K562 (cell line): ENCODE results near the gene AP1G2. TPM values are rescaled to one million over a fixed set of nuclear protein-coding genes. Genes with fewer than 3 reads are reported as not detected.

Experiments
- ATAC-seq: fragments of 200-7000 bp; cut with Tn5 transposase; 3 replicates; pipeline ENCODE4 v1.9.1; 2020; ENCODE audit warnings: moderate library complexity
- BruUV-seq: library from RNA; stranded (reverse); fragments of 400-500 nt; replicated peaks from 2 replicates; lab custom pipeline; 2021; lab: Mats Ljungman, UMichigan
- CTCF ChIA-PET: fragments of 300-600 bp; formaldehyde crosslinking; extraction: SDS; loops from one replicate; lab custom pipeline; 2021; ENCODE audit warnings: low intra/inter-chr PET ratio; lab: Yijun Ruan, JAX
- POLR2A ChIA-PET: fragments of 300-600, 350-650 bp; sonication (Branson Sonifier 250); formaldehyde crosslinking; extraction: SDS; loops from one replicate; lab custom pipeline; 2021; ENCODE audit warnings: antibody characterized with exemption, inconsistent platforms; lab: Yijun Ruan, JAX
- DNase-seq, 4 experiments: peaks; one replicate each; pipeline versions ENCODE4 v3.0.0 to v3.0.0-alpha.2; 2011 to 2018; ENCODE audit warnings: low spot score in 3 of 4, mixed read lengths in 3 of 4; ENCODE audit errors: extremely low read depth in 1 of 4
- FAIRE-seq: peaks from 2 replicates; lab custom pipeline; 2011; peaks lifted over from hg19 to GRCh38; lab: Jason Lieb, UNC
- H2AFZ ChIP-seq: 2 replicates; pipeline ENCODE4 v1.6.0; 2011; ENCODE audit warnings: low read depth, low read length, control low read depth, inconsistent platforms
- H3K27ac ChIP-seq: fragments of 200-600 bp; 3 replicates; pipeline ENCODE4 v1.8.0; 2011; ENCODE audit warnings: low read depth, mild to moderate bottlenecking, control low read depth, inconsistent platforms, low read length, moderate library complexity, mixed read lengths; ENCODE audit errors: extremely low read depth
- H3K27me3 ChIP-seq, 2 experiments: fragments of 300-600 bp in 1 of 2; 2 replicates in 1 of 2; 3 replicates in 1 of 2; pipeline versions ENCODE4 v1.6.0 to v1.8.0; 2011; ENCODE audit warnings: inconsistent platforms in 2 of 2, low read length in 2 of 2, mild to moderate bottlenecking in 1 of 2, mixed read lengths in 1 of 2, moderate library complexity in 1 of 2; ENCODE audit not compliant: control insufficient read depth in 2 of 2, insufficient read depth in 2 of 2
- H3K36me3 ChIP-seq: fragments of 300-600 bp; 3 replicates; pipeline ENCODE4 v1.8.0; 2011; ENCODE audit warnings: mild to moderate bottlenecking, low read length, inconsistent platforms; ENCODE audit not compliant: control insufficient read depth, insufficient read depth
- H3K4me1 ChIP-seq, 2 experiments: fragments of 200-600 bp in 1 of 2; replicated peaks in 1 of 2; 2 replicates in 1 of 2; 3 replicates in 1 of 2; pipeline versions ENCODE4 v1.5.1 to v1.8.0; 2011; ENCODE audit warnings: inconsistent platforms in 2 of 2, low read length in 2 of 2, mild to moderate bottlenecking in 1 of 2, mixed read lengths in 1 of 2, moderate library complexity in 1 of 2; ENCODE audit not compliant: control insufficient read depth in 2 of 2, insufficient read depth in 2 of 2
- H3K4me2 ChIP-seq: 2 replicates; pipeline ENCODE4 v1.6.1; 2011; ENCODE audit warnings: low read length, control low read depth, inconsistent platforms, mixed read lengths; ENCODE audit not compliant: insufficient read depth
- H3K4me3 ChIP-seq: fragments of 200-600 bp; sonication (generic), shearing (Covaris generic); 2 replicates; pipeline ENCODE4 v1.5.1; 2016; ENCODE audit warnings: control low read depth, inconsistent platforms
- H3K79me2 ChIP-seq: fragments of 200-600 bp; 3 replicates; pipeline ENCODE4 v1.8.0; 2011; ENCODE audit warnings: low read length, inconsistent platforms; ENCODE audit not compliant: control insufficient read depth, insufficient read depth
- H3K9ac ChIP-seq, 2 experiments: 2 replicates each; pipeline versions ENCODE4 v1.6.0 to v1.6.1; 2011; ENCODE audit warnings: low read depth in 2 of 2, low read length in 2 of 2, control low read depth in 1 of 2, inconsistent platforms in 1 of 2, mild to moderate bottlenecking in 1 of 2, mixed read lengths in 1 of 2; ENCODE audit not compliant: insufficient read depth in 1 of 2
- H3K9me1 ChIP-seq: one replicate; pipeline ENCODE4 v1.6.0; 2011; ENCODE audit warnings: inconsistent platforms, mild to moderate bottlenecking, low read length, moderate library complexity; ENCODE audit not compliant: control insufficient read depth, insufficient read depth
- H3K9me3 ChIP-seq: replicated peaks from 2 replicates; pipeline ENCODE4 v1.5.1; 2011; ENCODE audit warnings: low read depth, low read length, inconsistent platforms; ENCODE audit not compliant: control insufficient read depth, insufficient read depth
- H4K20me1 ChIP-seq: replicated peaks from 2 replicates; pipeline ENCODE4 v1.6.1; 2011; ENCODE audit warnings: low read length, inconsistent platforms, mixed read lengths; ENCODE audit not compliant: control insufficient read depth, insufficient read depth
- CREB1 ChIP-seq, 2 experiments: sonication (generic) in 1 of 2; formaldehyde crosslinking in 1 of 2; IDR thresholded peaks; 2 replicates each; pipeline versions ENCODE4 v1.6.1 to v1.8.0; 2012 to 2022; ENCODE audit warnings: inconsistent platforms in 1 of 2, mild to moderate bottlenecking in 1 of 2, missing genetic modification reagents in 1 of 2, moderate library complexity in 1 of 2
- ELF1 ChIP-seq: fragments of 200-800 bp; sonication (Bioruptor generic); IDR thresholded peaks from 2 replicates; pipeline ENCODE4 v1.6.1; 2016; ENCODE audit warnings: missing genetic modification characterization, missing compliant biosample characterization
- ERF ChIP-seq: fragments of 450-650 bp; formaldehyde crosslinking; IDR thresholded peaks from 2 replicates; pipeline ENCODE4 v1.4.0; 2020; ENCODE audit warnings: mild to moderate bottlenecking, mixed read lengths
- HMG20B ChIP-seq: fragments of 250-450 bp; sonication (Bioruptor Pico); IDR thresholded peaks from 2 replicates; pipeline ENCODE4 v1.5.0; 2021; ENCODE audit warnings: mild to moderate bottlenecking
- MCM3 ChIP-seq: fragments of 450-650 bp; IDR thresholded peaks from 2 replicates; pipeline ENCODE4 v1.6.1; 2016
- NR2F6 ChIP-seq: fragments of 450-650 bp; formaldehyde crosslinking; IDR thresholded peaks from 2 replicates; pipeline ENCODE4 v1.4.0; 2020; ENCODE audit warnings: mild to moderate bottlenecking
- POLR2B ChIP-seq: fragments of 450-650 bp; IDR thresholded peaks from 2 replicates; pipeline ENCODE4 v1.6.1; 2018; ENCODE audit warnings: low read depth; ENCODE audit not compliant: partially characterized antibody
- PURB ChIP-seq: sonication (generic); formaldehyde crosslinking; IDR thresholded peaks from 2 replicates; pipeline ENCODE4 v1.9.0; 2021; ENCODE audit warnings: low read depth, mild to moderate bottlenecking, missing genetic modification reagents
- SAP30 ChIP-seq: fragments of 200-600 bp; sonication (generic); IDR thresholded peaks from 2 replicates; pipeline ENCODE4 v1.6.1; 2012; ENCODE audit warnings: borderline replicate concordance, low read depth, mild to moderate bottlenecking, moderate library complexity, low read length, control low read depth, inconsistent platforms; ENCODE audit not compliant: insufficient read depth, poor library complexity, severe bottlenecking
- ZNF347 ChIP-seq: fragments of 450-650 bp; formaldehyde crosslinking; IDR thresholded peaks from 2 replicates; pipeline ENCODE4 v1.4.0; 2020; ENCODE audit warnings: low read depth, mild to moderate bottlenecking, moderate library complexity
- ZNF644 ChIP-seq: fragments of 200-800 bp; sonication (Bioruptor generic); IDR thresholded peaks from 2 replicates; pipeline ENCODE4 v1.6.1; 2016; ENCODE audit warnings: low read depth, missing genetic modification characterization, missing compliant biosample characterization
- WGBS: fragments of 100-300 bp; shearing (Covaris generic); methylation state at CpG from one replicate; pipeline ENCODE4 v1.1.6; 2016; ENCODE audit warnings: low coverage, mixed read lengths; ENCODE audit not compliant: insufficient coverage; ENCODE audit errors: missing lambda C conversion rate; 5-methylcytosine and 5-hydroxymethylcytosine counted together
- in situ Hi-C: fragments of 300-500 bp; cut with MboI; formaldehyde crosslinking; loops from 4 replicates; pipeline ENCODE4 v1.15.0; 2018; ENCODE audit warnings: inconsistent platforms, mixed read lengths
- intact Hi-C: fragments of 100-400 bp; cut with micrococcal nuclease; formaldehyde crosslinking; loops from 2 replicates; pipeline ENCODE4 v1.14.2; 2022
- polyA plus RNA-seq, 8 experiments: library from polyadenylated mRNA; depleted of rRNA in 4 of 8; stranded (reverse) in 5 of 8; unstranded in 3 of 8; fragments of >200 nt; fragmentation: Nextera tagmentation in 2 of 8; fragmentation: Illumina TruSeq in 1 of 8; extraction: Ambion mirVana in 2 of 8; extraction: Trizol in 1 of 8; gene quantifications; 2 replicates each; pipeline versions ENCODE4 v1.2.1 to v1.2.3, GENCODE V29; 2011 to 2014; ENCODE audit warnings: inconsistent platforms in 1 of 8, missing spikeins in 1 of 8
- total RNA-seq, 7 experiments: library from RNA; depleted of rRNA in 6 of 7; stranded (reverse); fragments of >200 nt in 6 of 7; fragmentation: Illumina TruSeq in 2 of 7; extraction: Trizol in 2 of 7; gene quantifications; 2 replicates each; pipeline versions ENCODE4 v1.2.1 to v1.2.3, GENCODE V29; 2011 to 2021; ENCODE audit warnings: low replicate concordance in 1 of 7
- TF ChIP-seq, protein P1 (sequence below): fragments of 450-650 bp; IDR thresholded peaks from 2 replicates; pipeline ENCODE4 v1.6.1; 2018; ENCODE audit not compliant: partially characterized antibody
- TF ChIP-seq, protein P2 (sequence below): fragments of 250-450 bp; sonication (Bioruptor Pico); IDR thresholded peaks from 2 replicates; pipeline ENCODE4 v1.9.0; 2021; ENCODE audit warnings: mild to moderate bottlenecking, inconsistent platforms

AP1G2 gene
- total and polyA plus RNA-seq, 9 of the 15 experiments (the other 6 are each of a cell fraction or from before 2014, with no cell fraction given), result 19.1 to 83.5 (median 33.3) TPM

DNA sequence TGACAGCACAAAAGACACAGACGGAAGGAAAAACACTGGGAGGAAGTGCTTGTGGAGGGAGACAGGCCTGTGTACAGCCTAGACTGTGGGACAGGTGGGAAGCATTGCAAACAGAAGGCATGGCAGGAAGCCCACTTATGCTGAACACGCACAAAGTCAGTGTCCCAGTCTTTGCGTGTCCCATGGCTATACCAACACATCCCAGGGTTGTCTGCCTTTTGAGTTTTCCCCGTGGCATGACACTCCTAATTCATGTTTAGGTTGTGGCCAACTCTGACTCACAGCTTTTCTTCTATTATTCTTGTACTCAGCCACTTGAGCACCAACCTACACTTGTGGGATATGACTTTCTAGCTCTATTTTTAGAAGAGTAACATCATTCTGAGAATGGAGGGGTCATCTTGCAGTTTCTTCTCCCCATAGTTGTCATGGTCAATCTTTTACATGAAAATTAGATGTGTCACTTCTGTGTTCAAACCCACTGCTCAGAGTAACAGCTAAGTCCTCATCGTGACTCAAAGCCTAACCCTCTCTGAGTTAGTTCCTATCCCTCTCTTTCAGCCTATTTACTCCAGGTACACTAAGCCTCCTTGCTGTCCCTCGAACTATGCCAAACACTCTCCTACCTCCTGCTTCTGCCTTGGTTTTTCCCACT, 38.5 kb upstream of the AP1G2 start (continued):
- TF ChIP-seq POLR2B (no peak), SAP30 (no peak)
- TF ChIP-seq, protein P1, sequence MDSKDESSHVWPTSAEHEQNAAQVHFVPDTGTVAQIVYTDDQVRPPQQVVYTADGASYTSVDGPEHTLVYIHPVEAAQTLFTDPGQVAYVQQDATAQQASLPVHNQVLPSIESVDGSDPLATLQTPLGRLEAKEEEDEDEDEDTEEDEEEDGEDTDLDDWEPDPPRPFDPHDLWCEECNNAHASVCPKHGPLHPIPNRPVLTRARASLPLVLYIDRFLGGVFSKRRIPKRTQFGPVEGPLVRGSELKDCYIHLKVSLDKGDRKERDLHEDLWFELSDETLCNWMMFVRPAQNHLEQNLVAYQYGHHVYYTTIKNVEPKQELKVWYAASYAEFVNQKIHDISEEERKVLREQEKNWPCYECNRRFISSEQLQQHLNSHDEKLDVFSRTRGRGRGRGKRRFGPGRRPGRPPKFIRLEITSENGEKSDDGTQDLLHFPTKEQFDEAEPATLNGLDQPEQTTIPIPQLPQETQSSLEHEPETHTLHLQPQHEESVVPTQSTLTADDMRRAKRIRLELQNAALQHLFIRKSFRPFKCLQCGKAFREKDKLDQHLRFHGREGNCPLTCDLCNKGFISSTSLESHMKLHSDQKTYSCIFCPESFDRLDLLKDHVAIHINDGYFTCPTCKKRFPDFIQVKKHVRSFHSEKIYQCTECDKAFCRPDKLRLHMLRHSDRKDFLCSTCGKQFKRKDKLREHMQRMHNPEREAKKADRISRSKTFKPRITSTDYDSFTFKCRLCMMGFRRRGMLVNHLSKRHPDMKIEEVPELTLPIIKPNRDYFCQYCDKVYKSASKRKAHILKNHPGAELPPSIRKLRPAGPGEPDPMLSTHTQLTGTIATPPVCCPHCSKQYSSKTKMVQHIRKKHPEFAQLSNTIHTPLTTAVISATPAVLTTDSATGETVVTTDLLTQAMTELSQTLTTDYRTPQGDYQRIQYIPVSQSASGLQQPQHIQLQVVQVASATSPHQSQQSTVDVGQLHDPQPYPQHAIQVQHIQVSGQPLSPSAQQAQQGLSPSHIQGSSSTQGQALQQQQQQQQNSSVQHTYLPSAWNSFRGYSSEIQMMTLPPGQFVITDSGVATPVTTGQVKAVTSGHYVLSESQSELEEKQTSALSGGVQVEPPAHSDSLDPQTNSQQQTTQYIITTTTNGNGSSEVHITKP, result no peak
- TF ChIP-seq, all 486 proteins: peak for 0

DNA sequence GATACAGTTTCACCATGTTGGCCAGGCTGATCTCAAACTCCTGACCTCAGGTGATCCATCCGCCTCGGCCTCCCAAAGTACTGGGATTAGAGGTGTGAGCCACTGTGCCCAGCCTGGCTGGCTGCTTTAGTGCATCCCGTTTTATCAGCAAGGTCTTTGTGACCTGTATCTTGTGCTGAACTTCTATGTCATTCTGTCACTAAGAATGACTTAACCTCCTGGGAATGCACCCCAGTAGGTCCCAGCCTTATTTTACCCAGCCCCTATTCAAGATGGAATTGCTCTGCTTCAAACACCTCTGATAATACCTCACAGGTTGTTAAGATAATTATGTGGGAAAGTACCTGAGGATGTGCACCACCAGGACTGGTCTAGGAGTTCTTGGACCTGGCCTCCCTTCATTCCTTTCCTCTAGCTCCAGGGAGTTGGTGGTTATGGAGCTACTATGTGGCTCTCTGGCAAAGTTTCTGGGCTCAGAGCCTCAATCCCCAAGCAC, 37.1 kb upstream of the AP1G2 start:
- DNase-seq, result no peak
- ATAC-seq, result no peak
- peaks cover 0 to 15% of the 10 kb centered on the region in 2 experiments; a peak in 2 of 5 replicates for H3K27me3 ChIP-seq
- no peaks in the 10 kb centered on the region for H4K20me1 ChIP-seq
- in situ Hi-C loops, result no loop called here
- H3K4me1 ChIP-seq, result no peaks in the 10 kb centered on the region; a peak in 1 of 5 replicates
- 0% methylated on average over 1 of the region's 3 CpGs for WGBS
- no peak overlapping the region for H3K4me3 ChIP-seq
- no peak for FAIRE-seq
- intact Hi-C loops, result no loop called here
- H3K79me2 ChIP-seq, result no peaks in the 10 kb centered on the region
- H3K4me2 ChIP-seq, result no peak overlapping the region
- CTCF ChIA-PET, result no interaction called here
- H3K36me3 ChIP-seq, result no peaks in the 10 kb centered on the region
- H3K9ac ChIP-seq, result no peak overlapping the region
- no peaks in the 10 kb centered on the region for H3K9me1 ChIP-seq
- H3K9me3 ChIP-seq, result no peaks in the 10 kb centered on the region
- no TSS peak for BruUV-seq
- H3K27ac ChIP-seq, result no peak overlapping the region
- H2AFZ ChIP-seq, result no peak overlapping the region
- POLR2A ChIA-PET, result no interaction called here
- TF ChIP-seq ZNF347 (CRISPR knock-in tag) (no peak), ELF1 (tag) (no peak), HMG20B (CRISPR knock-in tag) (no peak), CREB1 (IDR thresholded peaks at IDR 0.05) (no peak), CREB1 (CRISPR knock-in tag; IDR thresholded peaks at IDR 0.05) (no peak), MCM3 (no peak), ERF (no peak), NR2F6 (CRISPR knock-in tag) (no peak), PURB (CRISPR knock-in tag) (no peak), ZNF644 (tag) (no peak)
- TF ChIP-seq, protein P2, sequence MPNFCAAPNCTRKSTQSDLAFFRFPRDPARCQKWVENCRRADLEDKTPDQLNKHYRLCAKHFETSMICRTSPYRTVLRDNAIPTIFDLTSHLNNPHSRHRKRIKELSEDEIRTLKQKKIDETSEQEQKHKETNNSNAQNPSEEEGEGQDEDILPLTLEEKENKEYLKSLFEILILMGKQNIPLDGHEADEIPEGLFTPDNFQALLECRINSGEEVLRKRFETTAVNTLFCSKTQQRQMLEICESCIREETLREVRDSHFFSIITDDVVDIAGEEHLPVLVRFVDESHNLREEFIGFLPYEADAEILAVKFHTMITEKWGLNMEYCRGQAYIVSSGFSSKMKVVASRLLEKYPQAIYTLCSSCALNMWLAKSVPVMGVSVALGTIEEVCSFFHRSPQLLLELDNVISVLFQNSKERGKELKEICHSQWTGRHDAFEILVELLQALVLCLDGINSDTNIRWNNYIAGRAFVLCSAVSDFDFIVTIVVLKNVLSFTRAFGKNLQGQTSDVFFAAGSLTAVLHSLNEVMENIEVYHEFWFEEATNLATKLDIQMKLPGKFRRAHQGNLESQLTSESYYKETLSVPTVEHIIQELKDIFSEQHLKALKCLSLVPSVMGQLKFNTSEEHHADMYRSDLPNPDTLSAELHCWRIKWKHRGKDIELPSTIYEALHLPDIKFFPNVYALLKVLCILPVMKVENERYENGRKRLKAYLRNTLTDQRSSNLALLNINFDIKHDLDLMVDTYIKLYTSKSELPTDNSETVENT (CRISPR knock-in tag), result no peak
